HG03175 (cell line): ENCODE measurements around the gene PCBD2.
"Not testable (repeated sequence)": the region's sequence is repeated elsewhere in the genome, so short reads cannot be mapped to it uniquely, and the experiment has no call there.

Source experiments
- ATAC-seq: cut with Tn5 transposase; IDR thresholded peaks from one replicate; pipeline ENCODE4 v1.9.1; 2021; ENCODE audit warnings: mild to moderate bottlenecking, moderate library complexity; ENCODE audit not compliant: unreplicated experiment

PCBD2 gene

DNA sequence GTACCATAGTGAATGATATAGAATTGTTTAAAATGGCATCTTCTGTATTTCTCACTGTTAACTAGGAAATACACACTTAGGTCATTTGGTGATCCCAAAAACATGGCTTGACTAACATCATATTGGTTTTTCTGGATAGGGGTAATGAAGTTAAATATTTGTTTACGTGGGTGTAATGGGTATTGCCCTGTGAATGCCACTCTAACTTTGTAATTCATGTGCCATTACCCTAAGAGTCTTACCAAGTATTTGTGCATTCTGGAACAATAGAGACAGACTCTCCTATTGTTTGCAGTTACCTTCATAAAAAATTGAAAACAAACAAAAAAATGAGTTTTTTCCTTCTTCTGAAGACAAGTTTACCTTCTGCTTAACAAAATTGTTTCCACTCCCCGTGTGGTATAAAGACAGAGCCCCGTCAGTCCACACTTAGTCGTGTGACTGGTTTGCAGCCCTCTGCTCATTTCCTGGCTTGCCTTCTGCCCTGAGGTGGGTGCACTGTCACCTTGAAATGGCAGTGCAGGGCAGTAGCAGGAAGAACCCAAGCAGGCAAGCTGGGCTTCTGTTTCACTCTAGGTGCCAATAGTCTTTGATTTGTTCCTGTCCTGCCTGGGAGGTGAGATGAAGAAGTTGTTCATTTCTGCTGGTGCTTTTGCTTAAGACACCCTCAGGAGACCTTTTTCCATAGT lies 53.1 kb downstream of the PCBD2 start:
- no peak for ATAC-seq

- ATAC-seq = no peak
Observed at GRCh38 chr5:134958755-134959154, 53.8 kb downstream of the PCBD2 start.

DNA sequence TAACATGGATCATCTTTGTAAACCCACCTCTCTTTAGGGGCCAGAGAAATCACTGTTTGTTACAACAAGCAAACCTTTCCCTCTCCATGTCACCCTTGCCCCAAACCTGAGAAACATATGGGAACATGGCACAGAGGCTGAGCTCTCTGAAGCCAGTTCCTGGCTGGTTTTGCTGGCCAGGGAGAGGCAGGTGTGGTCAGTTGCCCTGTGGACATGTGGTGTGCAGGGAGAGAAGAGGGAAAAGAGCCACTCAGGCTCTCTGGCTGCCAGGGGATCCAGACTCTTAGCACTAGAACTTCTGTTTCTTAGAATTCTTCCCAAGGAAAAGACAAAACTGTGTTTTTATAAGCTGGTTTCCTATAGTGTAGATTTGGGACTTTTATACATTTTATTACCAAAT lies 58.2 kb downstream of the PCBD2 start:
- ATAC-seq = no peak

DNA sequence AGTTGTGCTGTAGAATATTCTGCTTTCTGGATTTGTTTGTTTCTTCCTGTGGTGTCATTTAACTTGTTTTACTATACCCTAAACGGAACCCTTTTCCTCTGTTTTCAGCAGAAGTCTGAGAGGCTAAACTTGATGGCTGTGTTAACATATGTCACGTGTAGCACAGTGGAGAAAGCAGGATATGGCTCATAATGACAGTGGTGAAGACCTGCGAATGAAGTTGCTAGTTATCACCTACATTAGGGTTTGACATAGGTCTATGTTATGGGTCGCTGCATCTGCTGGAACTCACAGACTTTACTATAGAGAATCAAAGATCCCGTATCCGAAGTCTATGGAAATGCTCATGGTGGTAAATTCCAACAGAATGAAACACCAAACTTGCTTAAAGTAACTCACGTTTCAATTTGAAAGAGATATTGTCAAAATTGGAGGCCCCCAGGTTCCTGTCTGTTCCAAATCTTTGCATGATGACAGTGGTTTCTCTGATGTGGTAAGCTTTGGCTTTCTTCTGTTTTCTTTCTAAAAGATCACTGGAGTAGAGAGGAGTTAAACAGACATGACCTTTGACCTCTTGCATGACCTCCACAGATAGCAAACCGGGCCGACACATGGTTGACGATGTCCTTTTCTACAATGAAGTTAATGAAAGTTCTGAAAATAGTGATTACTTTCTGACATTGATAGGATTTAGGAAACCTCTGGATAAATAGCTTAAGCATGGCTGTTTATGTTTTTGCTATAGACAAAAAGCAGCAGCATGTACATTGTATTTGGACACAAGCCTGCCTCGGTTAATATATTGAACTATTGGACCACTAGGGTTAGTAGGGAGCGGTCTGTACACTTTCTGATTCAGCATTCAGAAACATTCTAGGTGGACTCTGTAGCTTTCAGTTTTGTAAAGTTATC lies 59.7 kb downstream of the PCBD2 start:
- no peak for ATAC-seq

GRCh38 chr5:134965271-134965825 lies 60.4 kb downstream of the PCBD2 start:
- ATAC-seq = no peak

GRCh38 chr5:134967607-134968006 lies 62.7 kb downstream of the PCBD2 start, which contains the start of gene CATSPER3:
Gene CATSPER3 (plus strand): TSS chr5:134967907. CDS start chr5:134967992, 85 bp downstream.
- no peak for ATAC-seq

GRCh38 chr5:134968055-134968454 lies 63.1 kb downstream of the PCBD2 start:
- no peak for ATAC-seq

DNA sequence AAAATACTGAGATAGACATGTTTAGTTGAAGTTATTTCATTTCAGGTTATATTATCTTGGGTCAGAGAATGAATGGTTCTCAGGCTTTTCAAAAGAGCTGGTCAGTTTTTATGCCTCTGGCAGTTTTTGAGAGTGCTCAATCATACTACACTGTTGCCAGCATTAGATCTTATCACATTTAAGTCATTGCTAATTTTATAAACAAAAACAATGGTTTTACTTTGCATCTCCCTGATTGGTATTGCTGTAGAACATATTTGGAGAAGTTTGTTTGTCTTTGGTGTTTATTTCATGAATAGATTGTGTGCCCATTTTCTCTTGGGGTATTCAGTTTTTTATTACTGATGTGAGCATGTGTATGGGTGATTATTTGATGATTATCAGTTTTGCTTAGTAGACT lies 64.2 kb downstream of the PCBD2 start:
- no peak for ATAC-seq

DNA sequence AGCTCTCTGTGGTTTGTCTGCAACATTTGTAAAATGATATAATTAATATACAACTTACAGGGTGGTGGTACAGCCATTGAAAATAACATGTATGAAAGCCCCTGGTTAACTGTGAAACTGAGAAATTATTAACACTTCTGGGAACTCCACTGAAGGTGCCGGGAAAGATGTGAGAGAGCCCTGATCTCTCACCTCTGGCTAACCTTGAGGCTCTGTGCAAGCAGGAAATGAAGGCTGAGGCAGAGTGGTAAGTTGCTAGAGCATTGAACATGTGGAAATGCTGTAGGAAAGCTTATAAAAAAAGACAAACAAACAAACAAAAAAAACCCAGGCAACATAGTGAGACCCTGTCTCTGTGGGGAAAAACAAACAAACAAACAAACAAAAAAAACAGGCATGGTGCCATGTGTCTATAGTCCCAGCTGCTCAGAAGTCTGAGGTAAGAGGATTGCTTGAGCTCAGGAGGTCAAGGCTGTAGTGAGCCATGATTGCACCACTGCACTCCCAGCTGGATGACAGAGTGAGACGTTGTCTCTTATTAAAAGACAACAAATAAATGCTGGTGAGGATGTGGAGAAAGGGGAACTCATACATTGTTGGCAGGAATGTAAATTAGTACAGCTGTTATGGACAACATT lies 70.3 kb downstream of the PCBD2 start:
- peak; percentile 73 for ATAC-seq

GRCh38 chr5:134975843-134976242 lies 70.9 kb downstream of the PCBD2 start:
- ATAC-seq = no peak

DNA sequence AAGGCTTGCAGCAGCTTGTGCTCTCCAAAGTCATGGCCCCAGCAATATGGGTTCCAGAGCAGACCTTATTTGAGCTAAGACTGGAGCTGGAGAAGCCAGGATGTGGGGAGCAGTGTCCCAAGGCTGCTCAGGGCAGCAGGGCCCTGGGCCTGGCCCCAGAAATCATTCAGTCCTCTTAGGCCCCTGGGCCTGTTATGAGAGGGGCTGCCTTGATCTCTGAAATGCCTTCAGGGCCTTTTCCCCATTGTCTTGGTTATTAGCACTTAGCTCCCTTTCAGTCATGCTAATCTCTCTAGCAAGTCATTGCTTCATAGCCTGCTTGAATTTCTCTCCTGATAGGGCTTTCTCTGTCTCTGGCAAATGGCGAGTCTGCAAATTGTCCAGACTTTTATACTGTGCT lies 71.9 kb downstream of the PCBD2 start:
- no peak for ATAC-seq

- ATAC-seq = no peak
Observed at GRCh38 chr5:134979416-134979815, 74.5 kb downstream of the PCBD2 start.

DNA sequence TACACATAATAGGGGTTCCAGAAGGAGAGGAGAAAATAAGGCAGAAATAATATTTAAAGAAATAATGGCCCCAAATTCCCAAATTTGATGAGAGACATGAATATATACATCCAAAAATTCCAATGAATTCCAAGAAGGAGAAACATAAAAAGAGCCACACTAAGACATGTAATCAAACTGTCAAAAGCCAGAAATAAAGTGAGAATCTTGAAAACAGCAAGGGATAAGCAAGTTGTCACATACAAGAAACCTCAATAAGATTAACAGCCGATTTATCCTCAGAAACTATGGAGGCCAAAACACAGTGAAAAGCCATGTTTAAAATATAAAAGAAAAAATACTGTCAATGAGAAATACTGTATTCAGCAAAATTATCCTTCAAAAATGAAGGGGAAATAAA lies 77.3 kb downstream of the PCBD2 start:
- no peak for ATAC-seq

- no peak for ATAC-seq
Observed at GRCh38 chr5:134989266-134989830, 84.4 kb downstream of the PCBD2 start.

DNA sequence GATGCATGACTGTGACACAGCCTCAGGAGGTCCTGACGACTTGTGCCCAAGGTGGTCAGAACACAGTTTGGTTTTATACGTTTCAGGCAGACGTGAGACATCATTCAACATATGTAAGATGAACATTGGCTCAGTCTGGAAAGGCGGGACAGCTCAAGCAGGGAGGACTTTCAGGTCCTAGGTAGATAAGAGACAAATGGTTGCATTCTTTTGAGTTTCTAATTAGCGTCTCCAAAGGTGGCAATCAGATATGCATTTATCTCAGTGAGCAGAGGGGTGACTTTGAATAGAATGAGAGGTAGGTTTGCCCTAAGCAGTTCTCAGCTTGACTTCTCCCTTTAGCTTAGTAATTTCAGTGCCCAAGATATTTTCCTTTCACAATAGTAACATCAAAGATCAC lies 85.3 kb downstream of the PCBD2 start:
- ATAC-seq = not testable (repeated sequence)

- no peak for ATAC-seq
Observed at GRCh38 chr5:134992148-134992547, 87.2 kb downstream of the PCBD2 start.

DNA sequence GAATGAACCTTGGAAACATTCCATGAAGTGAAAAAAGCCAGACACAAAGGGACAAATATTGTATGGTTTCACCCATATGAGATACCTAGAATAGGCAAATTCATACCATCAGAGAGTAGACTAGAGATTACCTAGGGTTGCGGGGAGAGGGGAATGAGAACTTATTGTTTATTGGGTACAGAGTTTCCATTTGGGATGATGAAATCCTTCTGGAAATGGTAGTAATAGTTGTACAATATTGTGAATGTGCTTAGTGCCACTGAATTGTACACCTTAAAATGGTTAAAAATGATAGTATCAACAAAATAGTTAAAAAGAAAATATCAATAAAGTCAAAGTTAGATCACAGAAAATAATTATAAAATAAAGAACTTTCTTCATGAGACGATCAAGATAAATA lies 88.2 kb downstream of the PCBD2 start:
- no peak for ATAC-seq

DNA sequence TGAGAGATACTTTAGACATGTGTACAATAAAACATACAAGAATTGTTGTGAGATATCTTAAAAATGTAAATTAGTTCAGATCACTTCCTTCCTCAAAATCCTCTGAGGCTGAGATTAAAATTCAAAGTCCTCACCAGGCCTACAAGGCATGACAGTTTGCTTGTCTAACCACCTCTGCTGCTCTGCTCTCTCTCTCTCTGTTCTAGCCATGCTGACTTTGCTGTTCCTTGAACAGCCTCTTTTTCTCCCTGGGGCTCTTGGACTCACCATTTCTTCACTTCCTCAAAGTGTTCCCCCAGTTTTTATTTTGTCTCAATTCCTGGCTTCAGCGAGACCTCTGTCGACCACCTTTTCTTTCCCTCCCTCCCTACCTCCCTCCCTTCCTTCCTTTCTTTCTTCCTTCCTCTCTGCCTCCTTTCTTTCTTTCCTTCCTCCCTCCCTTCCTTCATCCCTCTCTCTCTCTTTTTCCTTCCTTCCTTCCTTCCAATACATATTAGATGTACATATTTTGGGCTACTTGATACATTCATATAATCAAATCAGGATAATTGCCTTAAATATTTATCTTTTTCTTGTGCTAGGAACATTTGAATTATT lies 89.7 kb downstream of the PCBD2 start:
- ATAC-seq = no peak

GRCh38 chr5:134995850-134996402 lies 91.0 kb downstream of the PCBD2 start:
- no peak for ATAC-seq

DNA sequence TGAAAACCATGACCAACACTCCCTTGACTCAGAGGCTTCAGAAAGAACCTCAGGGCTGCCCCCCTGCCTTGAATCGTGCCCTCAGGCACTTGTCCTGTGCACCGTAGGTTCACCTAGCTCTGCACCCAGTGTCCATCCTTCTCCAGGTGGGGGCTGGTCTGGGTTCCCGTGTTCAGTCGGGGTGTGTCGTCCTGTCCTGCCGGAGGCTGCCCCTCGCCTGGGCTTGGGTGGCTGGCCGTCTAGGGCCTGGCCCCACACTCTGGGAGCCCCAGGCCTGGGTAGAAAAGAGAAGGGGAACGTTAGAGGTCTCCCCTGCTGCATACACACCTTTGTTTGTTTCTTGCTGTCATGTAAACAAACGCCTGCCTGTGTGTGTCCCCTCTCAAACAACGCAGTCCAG lies 92.1 kb downstream of the PCBD2 start:
- ATAC-seq = no peak
